MG63 (cell line): ENCODE measurements around the gene AGRP. TPM values are rescaled to one million over a fixed set of nuclear protein-coding genes. Genes with fewer than 3 reads are reported as not detected.

Experiments used
- DNase-seq: peaks from one replicate; pipeline ENCODE4 v3.0.0-alpha.2; 2020
- H3K27me3 ChIP-seq: fragments of 250-450 bp; sonication (Bioruptor Pico); 2 replicates; pipeline ENCODE4 v1.5.1; 2020; ENCODE audit warnings: mild to moderate bottlenecking, moderate library complexity
- H3K36me3 ChIP-seq: fragments of 250-450 bp; sonication (Bioruptor Pico); 2 replicates; pipeline ENCODE4 v1.5.1; 2020; ENCODE audit warnings: mild to moderate bottlenecking, moderate library complexity
- H3K4me3 ChIP-seq: fragments of 250-450 bp; sonication (Bioruptor Pico); 2 replicates; pipeline ENCODE4 v1.5.1; 2020; ENCODE audit warnings: mild to moderate bottlenecking, moderate library complexity
- H3K9me3 ChIP-seq: fragments of 250-450 bp; sonication (Bioruptor Pico); 2 replicates; pipeline ENCODE4 v1.5.1; 2020; ENCODE audit warnings: mild to moderate bottlenecking, moderate library complexity
- total RNA-seq: library from RNA; depleted of rRNA; stranded (reverse); fragments of >200 nt; shearing (Covaris generic); gene quantifications from 2 replicates; pipeline ENCODE4 v1.2.3, GENCODE V29; 2014; ENCODE audit warnings: low replicate concordance

The AGRP gene
- total RNA-seq, 1 experiment from 2014 or later, result not detected

DNA sequence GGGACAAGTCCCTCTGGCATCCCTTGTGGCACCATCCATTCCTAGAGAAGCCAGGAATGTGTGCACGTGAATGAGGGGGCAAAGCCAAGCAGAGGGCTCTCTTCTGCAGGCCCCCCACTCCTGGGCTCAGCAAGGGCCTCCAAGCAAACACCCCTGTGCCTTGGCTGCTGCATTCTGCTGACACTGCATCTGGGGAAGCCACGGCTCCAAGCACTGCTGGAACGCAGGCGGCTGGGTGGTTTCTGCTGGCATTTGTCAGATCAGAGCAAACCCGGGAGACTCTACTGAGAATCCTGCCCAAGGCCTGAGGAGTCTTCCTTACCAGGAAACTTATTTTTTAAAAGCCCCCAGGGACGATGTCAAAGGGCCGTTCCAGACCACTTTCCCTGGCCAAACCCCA, 25.7 kb downstream of the AGRP start:
- no peaks in the 10 kb centered on the region for H3K27me3 ChIP-seq
- no peak overlapping the region for H3K4me3 ChIP-seq
- DNase-seq, result no peak
- no peaks in the 10 kb centered on the region for H3K9me3 ChIP-seq
- no peaks in the 10 kb centered on the region for H3K36me3 ChIP-seq

DNA sequence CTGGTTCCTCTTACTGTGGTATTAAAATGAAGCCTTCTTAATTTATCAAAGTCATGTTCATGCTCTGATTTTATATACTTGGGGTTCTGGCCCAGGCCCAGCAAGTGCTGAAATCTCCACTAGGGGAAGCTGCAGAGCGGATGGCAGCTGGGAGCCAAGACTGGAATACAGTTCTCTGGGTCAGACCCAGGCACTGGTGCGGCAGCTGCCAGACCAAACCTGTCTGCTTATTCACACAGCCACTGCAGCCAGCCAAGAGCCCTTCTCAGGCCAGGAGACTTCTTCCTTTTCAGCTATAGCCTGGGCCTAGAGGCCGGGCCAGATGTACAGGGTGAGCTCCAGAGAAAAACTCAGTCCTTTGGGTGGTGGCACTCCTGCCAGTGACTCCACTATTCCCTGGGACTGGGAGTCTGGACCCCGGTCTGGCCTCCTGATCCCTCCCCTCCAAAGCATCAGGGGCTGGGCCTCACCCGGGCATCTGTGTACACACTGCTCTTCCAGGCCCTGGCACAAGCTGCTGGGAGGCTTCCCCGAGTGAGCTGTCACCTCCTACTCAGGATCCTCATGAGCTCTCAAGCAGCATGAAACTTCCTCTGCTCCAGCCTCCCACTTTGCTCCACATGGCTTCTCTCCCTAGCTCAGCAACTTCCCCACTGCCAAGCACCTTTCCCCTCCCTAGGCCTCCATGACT, 26.8 kb downstream of the AGRP start:
- H3K36me3 ChIP-seq, result no peaks in the 10 kb centered on the region
- no peaks in the 10 kb centered on the region for H3K9me3 ChIP-seq
- H3K27me3 ChIP-seq, result no peaks in the 10 kb centered on the region
- H3K4me3 ChIP-seq, result no peak overlapping the region
- DNase-seq, result peak; percentile 88

GRCh38 chr16:67454852-67455251, 28.5 kb downstream of the AGRP start:
- no peaks in the 10 kb centered on the region for H3K36me3 ChIP-seq

DNA sequence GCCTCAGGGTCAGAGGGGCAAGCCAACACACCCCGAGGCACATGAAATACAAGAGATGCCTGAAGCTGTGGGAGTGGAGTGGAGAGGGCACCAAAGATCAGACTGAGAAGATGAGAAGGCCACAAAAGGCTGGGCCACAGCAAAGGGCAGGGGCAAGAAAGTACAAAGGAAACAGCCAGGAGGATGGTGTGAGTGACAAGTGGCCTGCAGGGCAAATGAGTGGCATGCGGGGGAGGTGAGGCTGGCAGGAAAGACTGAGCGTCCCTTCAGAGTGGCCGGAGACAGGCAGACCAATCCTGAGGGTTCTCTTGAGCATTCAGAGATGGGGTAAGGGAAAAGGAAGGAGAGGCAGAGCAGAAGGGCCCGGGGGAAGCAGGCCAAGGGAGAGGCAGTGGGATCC, 29.2 kb downstream of the AGRP start:
- H3K36me3 ChIP-seq, result no peaks in the 10 kb centered on the region
- no peaks in the 10 kb centered on the region for H3K9me3 ChIP-seq
- no peak overlapping the region for H3K4me3 ChIP-seq
- DNase-seq, result no peak
- H3K27me3 ChIP-seq, result no peaks in the 10 kb centered on the region

More at GRCh38 chr16:67454852-67455251, 28.5 kb downstream of the AGRP start:
- Histone ChIP-seq H3K9me3 (no peaks in the 10 kb centered on the region), H3K4me3 (no peak overlapping the region), H3K27me3 (no peaks in the 10 kb centered on the region)
- DNase-seq, result no peak

DNA sequence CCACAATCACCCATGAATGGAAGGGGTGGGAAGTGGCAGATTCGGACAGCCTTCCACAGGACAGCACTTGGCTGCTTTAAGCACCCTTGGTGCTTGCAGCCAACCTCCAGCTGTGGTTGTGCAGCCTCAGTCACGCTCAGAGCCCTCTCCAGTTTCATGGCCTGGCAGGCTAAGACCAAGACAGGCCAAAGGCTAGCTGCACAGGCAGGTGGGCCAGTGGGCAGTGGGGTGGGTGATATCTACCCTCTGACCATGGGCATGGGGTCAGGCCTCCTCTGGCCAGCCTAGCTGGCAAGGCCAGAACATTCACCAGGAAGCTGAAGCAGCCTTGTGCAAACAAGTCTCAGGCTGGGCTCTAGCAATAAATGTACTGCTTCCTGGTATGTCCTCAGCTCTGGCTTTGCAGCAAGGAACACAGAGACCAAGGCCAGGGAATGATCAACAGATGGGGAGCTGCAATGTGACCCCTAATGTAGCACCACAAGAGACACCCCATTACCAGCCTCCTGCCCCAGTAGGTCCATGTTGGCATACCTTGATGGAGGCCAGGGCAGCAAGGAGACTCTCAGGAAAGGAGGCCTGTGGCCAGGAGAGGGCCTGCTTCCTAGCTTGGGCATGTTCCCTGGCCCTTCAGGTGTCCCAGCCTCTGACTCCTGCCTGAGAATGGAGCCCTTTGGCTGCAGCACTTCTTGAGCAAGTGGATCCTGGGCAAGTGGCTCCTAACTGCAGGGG, 31.5 kb downstream of the AGRP start:
- Histone ChIP-seq H3K36me3 (no peaks in the 10 kb centered on the region), H3K27me3 (no peaks in the 10 kb centered on the region), H3K9me3 (no peaks in the 10 kb centered on the region), H3K4me3 (no peak overlapping the region)
- peak; percentile 64 for DNase-seq

GRCh38 chr16:67451061-67451703, 32.2 kb downstream of the AGRP start:
- Histone ChIP-seq H3K9me3 (no peaks in the 10 kb centered on the region), H3K36me3 (no peaks in the 10 kb centered on the region), H3K27me3 (no peaks in the 10 kb centered on the region), H3K4me3 (no peak overlapping the region)
- DNase-seq, result no peak

- H3K9me3 ChIP-seq, result no peaks in the 10 kb centered on the region
- H3K4me3 ChIP-seq, result no peak overlapping the region
- no peaks in the 10 kb centered on the region for H3K36me3 ChIP-seq
- DNase-seq, result no peak
- no peaks in the 10 kb centered on the region for H3K27me3 ChIP-seq
Observed at GRCh38 chr16:67449739-67450138, 33.6 kb downstream of the AGRP start.

DNA sequence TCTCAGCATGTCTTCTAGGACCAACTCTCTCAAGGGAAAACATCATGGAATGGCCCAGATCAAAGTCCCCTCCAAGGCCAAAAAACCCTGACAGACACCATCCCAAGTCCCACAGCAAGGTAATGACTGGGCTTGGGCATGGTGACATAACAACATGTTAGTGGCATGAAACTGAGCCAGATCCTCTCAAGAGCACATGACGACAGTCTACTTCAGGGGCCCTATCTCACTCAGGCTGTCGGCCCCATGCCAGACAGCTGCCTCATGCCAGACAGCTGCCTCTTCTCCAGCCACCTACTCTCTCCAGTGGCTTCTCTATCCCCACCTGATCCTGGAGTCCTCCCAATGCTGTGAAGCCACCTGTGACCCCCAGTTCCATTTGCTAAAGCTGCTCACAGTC, 34.0 kb downstream of the AGRP start:
- DNase-seq, result no peak
- H3K9me3 ChIP-seq, result no peaks in the 10 kb centered on the region

DNA sequence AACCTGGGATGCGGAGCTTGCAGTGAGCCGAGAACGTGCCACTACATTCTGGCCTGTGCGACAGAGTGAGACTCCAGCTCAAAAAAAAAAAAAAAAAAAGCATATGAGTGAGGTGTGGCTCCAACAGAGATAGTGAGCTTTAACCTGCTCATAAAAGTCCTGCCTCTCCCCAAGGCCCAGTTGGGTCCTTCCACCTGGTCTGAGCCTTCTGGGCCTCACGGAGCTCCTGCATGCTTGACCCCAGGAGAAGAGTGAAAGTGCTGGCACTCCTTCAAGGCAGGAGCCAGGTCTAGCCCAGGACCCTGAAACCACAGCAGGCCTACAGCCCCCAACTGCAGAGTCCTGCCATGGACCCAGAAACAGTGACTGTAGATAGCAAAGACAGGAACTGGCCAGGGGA, 34.8 kb downstream of the AGRP start:
- no peak for DNase-seq

More for the DNA sequence above, 34.0 kb downstream of the AGRP start:
- H3K27me3 ChIP-seq, result no peaks in the 10 kb centered on the region
- H3K36me3 ChIP-seq, result no peaks in the 10 kb centered on the region
- H3K4me3 ChIP-seq, result no peak overlapping the region

DNA sequence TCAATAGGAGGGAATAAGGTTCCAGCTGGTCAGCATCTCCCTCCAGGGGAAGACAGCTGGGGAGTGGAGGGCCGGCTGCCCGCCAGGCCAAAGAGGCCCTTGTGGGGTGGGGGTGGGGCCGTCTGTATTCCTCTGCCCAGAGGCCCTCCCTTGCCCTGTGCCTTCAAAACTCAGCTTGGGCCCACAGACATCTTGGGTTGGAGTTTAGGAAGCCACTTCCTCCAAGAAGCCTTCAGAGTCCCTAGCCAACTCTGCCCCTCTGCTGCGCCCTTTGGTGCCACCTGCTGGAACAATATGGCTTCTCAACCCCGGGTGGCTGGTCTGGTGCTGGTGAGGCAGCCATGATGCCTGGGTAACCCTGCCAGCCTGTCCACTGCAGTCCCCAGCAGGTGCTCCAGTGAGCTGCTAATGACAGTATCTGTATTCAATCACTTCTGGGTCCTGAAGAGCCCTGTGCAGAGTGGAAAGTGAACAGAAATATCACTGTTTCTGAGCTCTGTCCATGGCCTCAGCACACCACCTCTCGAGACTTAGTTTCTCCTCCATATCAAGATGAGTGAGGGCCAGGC, 35.8 kb downstream of the AGRP start:
- no peak overlapping the region for H3K4me3 ChIP-seq
- H3K9me3 ChIP-seq, result no peaks in the 10 kb centered on the region
- no peak for DNase-seq
- no peaks in the 10 kb centered on the region for H3K36me3 ChIP-seq
- H3K27me3 ChIP-seq, result no peaks in the 10 kb centered on the region

More for the DNA sequence above, 34.8 kb downstream of the AGRP start:
- no peak overlapping the region for H3K4me3 ChIP-seq
- H3K9me3 ChIP-seq, result no peaks in the 10 kb centered on the region
- no peaks in the 10 kb centered on the region for H3K27me3 ChIP-seq
- no peaks in the 10 kb centered on the region for H3K36me3 ChIP-seq

DNA sequence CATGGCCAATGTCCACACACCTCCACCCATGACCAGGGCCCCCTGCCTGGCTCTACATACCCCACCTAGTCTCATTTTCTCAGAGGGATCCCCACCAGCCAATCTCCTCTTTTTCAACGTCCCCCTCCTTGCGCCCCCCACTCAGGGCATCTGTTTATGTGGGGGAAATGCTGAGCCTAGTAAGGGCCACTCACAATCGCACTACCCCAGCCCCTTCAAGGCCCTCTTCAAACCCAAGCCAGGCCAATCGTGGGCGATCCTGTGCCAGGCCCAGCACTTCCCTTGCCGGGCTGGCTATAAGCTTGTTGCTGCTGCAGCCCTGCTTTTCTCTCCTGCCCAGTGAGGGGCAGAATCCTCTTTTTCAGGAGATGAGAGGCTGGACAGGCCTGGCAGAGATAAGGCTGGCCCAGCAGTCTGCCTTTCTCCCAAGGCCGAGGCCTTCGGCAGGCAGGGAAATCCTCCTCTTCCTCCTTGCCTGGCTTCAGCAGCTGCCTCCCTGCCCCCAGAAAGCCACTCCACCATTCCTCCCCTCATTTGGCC, 36.3 kb downstream of the AGRP start:
- no peaks in the 10 kb centered on the region for H3K36me3 ChIP-seq
- H3K27me3 ChIP-seq, result no peaks in the 10 kb centered on the region
- H3K9me3 ChIP-seq, result no peaks in the 10 kb centered on the region
- H3K4me3 ChIP-seq, result no peak overlapping the region
- DNase-seq, result no peak

DNA sequence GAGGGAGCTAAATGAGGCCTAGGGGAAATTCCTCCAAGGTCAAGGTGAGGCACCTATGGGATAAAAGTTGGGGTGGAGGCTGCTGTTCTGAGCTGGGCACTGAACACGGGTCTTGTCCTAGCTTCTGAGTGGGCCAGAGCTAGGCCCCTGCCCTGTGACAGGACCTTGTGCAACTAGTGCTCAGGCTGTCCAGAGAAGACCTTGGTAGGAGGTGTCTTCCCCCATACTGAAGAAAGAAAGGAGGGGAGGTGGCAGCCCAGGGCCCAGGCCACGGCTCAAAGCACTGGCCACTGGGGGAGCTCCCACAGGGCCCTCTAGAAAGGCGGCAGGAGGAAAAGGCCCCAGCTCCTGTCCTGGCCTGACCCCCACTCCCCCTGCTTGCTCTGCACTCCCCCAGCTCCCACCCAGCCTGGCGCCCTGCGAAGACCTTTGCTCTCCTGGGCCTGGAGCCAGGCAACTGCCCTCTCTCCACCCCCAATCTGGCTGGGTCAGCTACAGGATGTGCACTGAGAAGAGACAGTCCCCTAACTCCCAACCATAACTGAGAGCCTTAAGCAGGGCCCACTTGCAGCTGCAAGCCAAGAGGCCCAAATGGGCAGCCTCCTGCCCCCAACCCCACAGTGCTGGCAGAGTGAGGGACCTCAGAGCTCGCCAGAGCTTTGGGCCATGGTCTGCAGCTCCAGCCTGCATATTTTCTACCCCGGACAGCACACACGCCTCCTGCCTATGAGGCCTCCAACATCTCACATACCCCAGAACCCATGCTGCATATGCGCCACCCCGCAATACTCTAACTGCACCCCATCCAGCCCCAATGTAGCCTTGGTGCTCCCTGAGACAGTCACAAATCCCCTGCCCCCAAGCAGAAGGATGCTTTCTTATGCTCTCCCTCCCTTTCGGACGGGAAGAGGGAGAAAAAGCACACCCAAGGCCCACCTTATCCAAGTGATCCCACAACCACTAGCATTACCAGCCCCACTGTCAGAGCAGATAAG, 37.1 kb downstream of the AGRP start:
- no peaks in the 10 kb centered on the region for H3K36me3 ChIP-seq
- H3K9me3 ChIP-seq, result no peaks in the 10 kb centered on the region
- no peak for DNase-seq
- no peaks in the 10 kb centered on the region for H3K27me3 ChIP-seq
- no peak overlapping the region for H3K4me3 ChIP-seq

DNA sequence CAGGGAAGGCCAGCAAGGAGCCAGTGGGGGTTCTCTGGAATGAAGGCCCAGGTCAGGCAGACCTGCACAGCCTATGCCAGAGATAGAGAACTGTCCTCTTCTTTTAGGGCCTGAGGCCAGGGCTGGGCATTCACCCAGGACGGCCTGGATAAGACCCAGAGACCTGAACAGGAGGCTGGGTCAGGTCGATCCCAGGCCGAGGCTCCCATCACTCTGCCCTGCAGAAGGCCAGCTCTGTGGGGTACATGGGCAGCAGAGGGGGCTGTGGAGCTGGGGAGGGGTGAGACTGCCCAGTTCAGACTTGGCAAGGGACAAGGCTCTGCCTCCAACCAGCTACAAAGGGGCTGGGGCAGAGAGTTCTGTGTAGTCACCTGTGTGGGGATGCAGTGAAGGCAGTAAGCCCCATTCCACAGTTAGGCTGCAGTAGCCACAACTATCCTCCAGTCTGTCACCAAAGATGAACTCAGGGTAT, 37.9 kb downstream of the AGRP start:
- Histone ChIP-seq H3K4me3 (no peak overlapping the region), H3K36me3 (no peaks in the 10 kb centered on the region), H3K27me3 (no peaks in the 10 kb centered on the region), H3K9me3 (no peaks in the 10 kb centered on the region)
- no peak for DNase-seq

- no peaks in the 10 kb centered on the region for H3K36me3 ChIP-seq
- DNase-seq, result no peak
- H3K9me3 ChIP-seq, result no peaks in the 10 kb centered on the region
- no peak overlapping the region for H3K4me3 ChIP-seq
- no peaks in the 10 kb centered on the region for H3K27me3 ChIP-seq
Observed at GRCh38 chr16:67445126-67445426, 38.3 kb downstream of the AGRP start.

DNA sequence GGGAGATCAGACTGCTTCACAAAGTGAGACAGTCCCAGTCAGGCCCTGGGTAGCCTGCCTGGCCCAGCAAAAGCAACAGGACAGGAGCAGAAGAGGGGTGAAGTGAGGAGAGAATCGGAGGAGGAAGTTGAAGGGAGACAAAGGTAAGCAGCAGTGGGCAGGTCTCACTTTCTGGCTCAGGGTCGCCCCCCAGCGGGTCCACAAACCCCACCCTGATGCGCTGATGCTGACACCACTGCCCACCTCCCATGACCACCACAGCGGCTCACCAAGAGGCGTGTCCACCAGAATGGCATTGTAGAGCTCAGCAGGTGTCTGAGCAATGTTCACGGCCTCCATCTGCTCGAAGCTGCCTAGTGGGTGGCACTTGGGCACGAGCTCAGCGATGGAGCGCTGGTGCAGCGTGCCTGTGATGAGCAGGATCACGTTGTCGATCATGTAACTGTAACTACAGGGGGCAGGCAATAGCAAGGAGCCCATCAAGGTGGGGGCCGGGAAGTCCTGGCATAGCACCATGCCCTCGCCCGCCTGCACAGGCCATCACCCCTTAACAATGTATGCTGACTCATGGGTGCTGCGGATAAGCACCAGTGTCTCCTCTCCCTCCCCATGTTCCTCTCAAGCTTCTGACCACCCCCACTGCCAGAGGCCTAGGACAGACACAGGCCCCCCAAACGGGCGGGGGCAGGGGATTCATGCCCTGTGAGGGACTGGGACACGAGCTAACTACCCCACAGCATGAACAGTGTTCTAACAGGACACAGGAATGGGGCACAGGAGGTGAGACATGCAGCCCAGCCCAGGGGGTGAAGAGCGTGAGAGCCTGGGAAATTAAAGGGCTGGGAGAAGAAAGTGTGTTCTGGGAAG, 38.9 kb downstream of the AGRP start:
- no peak for DNase-seq
- Histone ChIP-seq H3K36me3 (no peaks in the 10 kb centered on the region), H3K27me3 (no peaks in the 10 kb centered on the region), H3K4me3 (no peak overlapping the region), H3K9me3 (no peaks in the 10 kb centered on the region)
